ENCODE measurements around the gene ZNF835. TPM values are rescaled to one million over a fixed set of nuclear protein-coding genes. Genes with fewer than 3 reads are reported as not detected.

ZNF835 gene
- total and polyA plus RNA-seq, 2 of the 13 experiments (the other 11 are each of a cell fraction or from before 2014, with no cell fraction given): not detected

DNA sequence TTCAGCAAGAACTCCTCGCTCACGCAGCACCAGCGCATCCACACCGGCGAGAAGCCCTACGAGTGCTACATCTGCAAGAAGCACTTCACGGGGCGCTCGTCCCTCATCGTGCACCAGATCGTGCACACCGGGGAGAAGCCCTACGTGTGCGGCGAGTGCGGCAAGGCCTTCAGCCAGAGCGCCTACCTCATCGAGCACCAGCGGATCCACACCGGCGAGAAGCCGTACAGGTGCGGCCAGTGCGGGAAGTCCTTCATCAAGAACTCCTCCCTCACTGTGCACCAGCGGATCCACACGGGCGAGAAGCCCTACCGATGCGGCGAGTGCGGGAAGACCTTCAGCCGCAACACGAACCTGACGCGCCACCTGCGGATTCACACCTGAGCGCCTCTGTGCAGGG, 49.2 kb downstream of the ZNF835 start:
- intact Hi-C loops (cut with micrococcal nuclease; ENCODE audit: unreplicated experiment) (no loop called here), in situ Hi-C loops (cut with HindIII; ENCODE audit: extremely low pct_ligation_motif_present, low pct_unique_long_range_greater_than_20kb) (no loop called here)
- ChIA-PET POLR2A (no interaction called here), CTCF (ENCODE audit: low intra/inter-chr PET ratio, low total read pairs) (no interaction called here)
- ATAC-seq (no peak), FAIRE-seq (no peak), DNase-seq (ENCODE audit: low spot score) (no peak)
- H3K27ac ChIP-seq (ENCODE audit: extremely low read length, insufficient read depth, low read length): no peak overlapping the region
- no peak overlapping the region for H3K4me3 ChIP-seq (replicated peaks in 1 of 3; ENCODE audit: insufficient read depth in 1 of 3, low read depth in 2 of 3, low read length in 3 of 3)
- H4K20me1 ChIP-seq (ENCODE audit: insufficient read depth, low read length): no peaks in the 10 kb centered on the region
- no peak overlapping the region for H3K9ac ChIP-seq (ENCODE audit: insufficient read depth, low read depth, low read length)
- H3K9me3 ChIP-seq (ENCODE audit: low read length): peaks cover 32% of the 10 kb centered on the region
- no peaks in the 10 kb centered on the region for H3K4me1 ChIP-seq (ENCODE audit: insufficient read depth, low read length)
- peaks cover 5 to 15% of the 10 kb centered on the region in 2 experiments; a peak in 2 of 5 replicates for H3K36me3 ChIP-seq (replicated peaks in 1 of 2; ENCODE audit: control insufficient read depth in 1 of 2, insufficient read depth in 2 of 2, low read length in 2 of 2)
- H3K79me2 ChIP-seq (ENCODE audit: insufficient read depth, low read length): no peaks in the 10 kb centered on the region
- no peak overlapping the region for H2AFZ ChIP-seq (ENCODE audit: low read length)
- no peak overlapping the region for H3K4me2 ChIP-seq (ENCODE audit: low read depth, low read length)
- TF ChIP-seq HDAC2 (CRISPR knock-in tag; IDR thresholded peaks at IDR 0.05): no peak
- no peak for TF ChIP-seq ZSCAN25 (CRISPR knock-in tag; IDR thresholded peaks at IDR 0.05)
- TF ChIP-seq, protein P1, sequence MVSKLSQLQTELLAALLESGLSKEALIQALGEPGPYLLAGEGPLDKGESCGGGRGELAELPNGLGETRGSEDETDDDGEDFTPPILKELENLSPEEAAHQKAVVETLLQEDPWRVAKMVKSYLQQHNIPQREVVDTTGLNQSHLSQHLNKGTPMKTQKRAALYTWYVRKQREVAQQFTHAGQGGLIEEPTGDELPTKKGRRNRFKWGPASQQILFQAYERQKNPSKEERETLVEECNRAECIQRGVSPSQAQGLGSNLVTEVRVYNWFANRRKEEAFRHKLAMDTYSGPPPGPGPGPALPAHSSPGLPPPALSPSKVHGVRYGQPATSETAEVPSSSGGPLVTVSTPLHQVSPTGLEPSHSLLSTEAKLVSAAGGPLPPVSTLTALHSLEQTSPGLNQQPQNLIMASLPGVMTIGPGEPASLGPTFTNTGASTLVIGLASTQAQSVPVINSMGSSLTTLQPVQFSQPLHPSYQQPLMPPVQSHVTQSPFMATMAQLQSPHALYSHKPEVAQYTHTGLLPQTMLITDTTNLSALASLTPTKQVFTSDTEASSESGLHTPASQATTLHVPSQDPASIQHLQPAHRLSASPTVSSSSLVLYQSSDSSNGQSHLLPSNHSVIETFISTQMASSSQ (IDR thresholded peaks at IDR 0.05; ENCODE audit: low read depth): no peak
- TF ChIP-seq, protein P1 (CRISPR knock-in tag; IDR thresholded peaks at IDR 0.05; ENCODE audit: borderline replicate concordance): no peak
- TF ChIP-seq SSRP1 (CRISPR knock-in tag; IDR thresholded peaks at IDR 0.05): no peak
- TF ChIP-seq ZC3H13 (CRISPR knock-in tag; IDR thresholded peaks at IDR 0.05): no peak
- TF ChIP-seq ZBTB8A (CRISPR knock-in tag; IDR thresholded peaks at IDR 0.05; ENCODE audit: borderline replicate concordance, low read depth): no peak
- TF ChIP-seq NBN (conservative IDR thresholded peaks at IDR 0.05): no peak
- no peak for TF ChIP-seq ZNF879 (CRISPR knock-in tag; IDR thresholded peaks at IDR 0.05)
- TF ChIP-seq ZBTB21 (CRISPR knock-in tag; IDR thresholded peaks at IDR 0.05): no peak
- TF ChIP-seq TARDBP (CRISPR knock-in tag; IDR thresholded peaks at IDR 0.05): no peak
- TF ChIP-seq AHR (CRISPR knock-in tag; IDR thresholded peaks at IDR 0.05): no peak
- TF ChIP-seq ZNF713 (CRISPR knock-in tag; IDR thresholded peaks at IDR 0.05): no peak
- TF ChIP-seq ZNF777 (CRISPR knock-in tag; IDR thresholded peaks at IDR 0.05): no peak
- TF ChIP-seq ZNF10 (CRISPR knock-in tag; IDR thresholded peaks at IDR 0.05; ENCODE audit: borderline replicate concordance, low read depth): no peak
- TF ChIP-seq BRD4 (CRISPR knock-in tag; IDR thresholded peaks at IDR 0.05): no peak
- TF ChIP-seq, protein P2, sequence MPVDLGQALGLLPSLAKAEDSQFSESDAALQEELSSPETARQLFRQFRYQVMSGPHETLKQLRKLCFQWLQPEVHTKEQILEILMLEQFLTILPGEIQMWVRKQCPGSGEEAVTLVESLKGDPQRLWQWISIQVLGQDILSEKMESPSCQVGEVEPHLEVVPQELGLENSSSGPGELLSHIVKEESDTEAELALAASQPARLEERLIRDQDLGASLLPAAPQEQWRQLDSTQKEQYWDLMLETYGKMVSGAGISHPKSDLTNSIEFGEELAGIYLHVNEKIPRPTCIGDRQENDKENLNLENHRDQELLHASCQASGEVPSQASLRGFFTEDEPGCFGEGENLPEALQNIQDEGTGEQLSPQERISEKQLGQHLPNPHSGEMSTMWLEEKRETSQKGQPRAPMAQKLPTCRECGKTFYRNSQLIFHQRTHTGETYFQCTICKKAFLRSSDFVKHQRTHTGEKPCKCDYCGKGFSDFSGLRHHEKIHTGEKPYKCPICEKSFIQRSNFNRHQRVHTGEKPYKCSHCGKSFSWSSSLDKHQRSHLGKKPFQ (CRISPR knock-in tag; IDR thresholded peaks at IDR 0.05; ENCODE audit: insufficient replicate concordance): no peak
- TF ChIP-seq, protein P3, sequence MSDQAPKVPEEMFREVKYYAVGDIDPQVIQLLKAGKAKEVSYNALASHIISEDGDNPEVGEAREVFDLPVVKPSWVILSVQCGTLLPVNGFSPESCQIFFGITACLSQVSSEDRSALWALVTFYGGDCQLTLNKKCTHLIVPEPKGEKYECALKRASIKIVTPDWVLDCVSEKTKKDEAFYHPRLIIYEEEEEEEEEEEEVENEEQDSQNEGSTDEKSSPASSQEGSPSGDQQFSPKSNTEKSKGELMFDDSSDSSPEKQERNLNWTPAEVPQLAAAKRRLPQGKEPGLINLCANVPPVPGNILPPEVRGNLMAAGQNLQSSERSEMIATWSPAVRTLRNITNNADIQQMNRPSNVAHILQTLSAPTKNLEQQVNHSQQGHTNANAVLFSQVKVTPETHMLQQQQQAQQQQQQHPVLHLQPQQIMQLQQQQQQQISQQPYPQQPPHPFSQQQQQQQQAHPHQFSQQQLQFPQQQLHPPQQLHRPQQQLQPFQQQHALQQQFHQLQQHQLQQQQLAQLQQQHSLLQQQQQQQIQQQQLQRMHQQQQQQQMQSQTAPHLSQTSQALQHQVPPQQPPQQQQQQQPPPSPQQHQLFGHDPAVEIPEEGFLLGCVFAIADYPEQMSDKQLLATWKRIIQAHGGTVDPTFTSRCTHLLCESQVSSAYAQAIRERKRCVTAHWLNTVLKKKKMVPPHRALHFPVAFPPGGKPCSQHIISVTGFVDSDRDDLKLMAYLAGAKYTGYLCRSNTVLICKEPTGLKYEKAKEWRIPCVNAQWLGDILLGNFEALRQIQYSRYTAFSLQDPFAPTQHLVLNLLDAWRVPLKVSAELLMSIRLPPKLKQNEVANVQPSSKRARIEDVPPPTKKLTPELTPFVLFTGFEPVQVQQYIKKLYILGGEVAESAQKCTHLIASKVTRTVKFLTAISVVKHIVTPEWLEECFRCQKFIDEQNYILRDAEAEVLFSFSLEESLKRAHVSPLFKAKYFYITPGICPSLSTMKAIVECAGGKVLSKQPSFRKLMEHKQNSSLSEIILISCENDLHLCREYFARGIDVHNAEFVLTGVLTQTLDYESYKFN (CRISPR knock-in tag; conservative IDR thresholded peaks at IDR 0.05): no peak
- no peaks in the 10 kb centered on the region for H3K27me3 ChIP-seq (ENCODE audit: control insufficient read depth in 1 of 2, insufficient read depth in 2 of 2, low read length in 2 of 2)
- no TSS peak for BruUV-seq (replicated peaks)
- 99% methylated on average over 29 of the region's 37 CpGs for WGBS (ENCODE audit: low lambda C conversion rate)
